ENCODE results near the gene ZFAND3.

The ZFAND3 gene

GRCh38 chr6:37993596-37993995, 174.1 kb downstream of the ZFAND3 start:
- H3K4me1 ChIP-seq (ENCODE audit: control insufficient read depth, insufficient read depth, low read length), result no peaks in the 10 kb centered on the region
- H3K36me3 ChIP-seq (ENCODE audit: control insufficient read depth, insufficient read depth, low read length), result no peaks in the 10 kb centered on the region
- H3K9me3 ChIP-seq (ENCODE audit: control insufficient read depth, insufficient read depth, low read length), result no peaks in the 10 kb centered on the region
- H3K4me3 ChIP-seq (ENCODE audit: low read length), result no peak overlapping the region
- DNase-seq (ENCODE audit: low read depth, low spot score), result no peak
- no CpG with 5 or more reads among the region's 5 CpGs for WGBS (ENCODE audit: insufficient coverage, insufficient read length)
- no peak overlapping the region for H3K27ac ChIP-seq (ENCODE audit: low read length)
- H3K27me3 ChIP-seq (ENCODE audit: control insufficient read depth, insufficient read depth, low read length), result no peaks in the 10 kb centered on the region

- Histone ChIP-seq H3K4me3 (ENCODE audit: low read length) (no peak overlapping the region), H3K36me3 (ENCODE audit: control insufficient read depth, insufficient read depth, low read length) (no peaks in the 10 kb centered on the region), H3K4me1 (ENCODE audit: control insufficient read depth, insufficient read depth, low read length) (no peaks in the 10 kb centered on the region), H3K27me3 (ENCODE audit: control insufficient read depth, insufficient read depth, low read length) (no peaks in the 10 kb centered on the region), H3K9me3 (ENCODE audit: control insufficient read depth, insufficient read depth, low read length) (no peaks in the 10 kb centered on the region), H3K27ac (ENCODE audit: low read length) (no peak overlapping the region)
- DNase-seq (ENCODE audit: low read depth, low spot score), result no peak
- no CpG with 5 or more reads among the region's 2 CpGs for WGBS (ENCODE audit: insufficient coverage, insufficient read length)
These were observed 174.7 kb downstream of the ZFAND3 start for GRCh38 chr6:37994223-37994622.

GRCh38 chr6:37998366-37998765, 178.8 kb downstream of the ZFAND3 start:
- H3K27ac ChIP-seq (ENCODE audit: low read length), result no peak overlapping the region
- no peak for DNase-seq (ENCODE audit: low read depth, low spot score)
- H3K9me3 ChIP-seq (ENCODE audit: control insufficient read depth, insufficient read depth, low read length), result no peaks in the 10 kb centered on the region
- H3K4me1 ChIP-seq (ENCODE audit: control insufficient read depth, insufficient read depth, low read length), result no peaks in the 10 kb centered on the region
- H3K36me3 ChIP-seq (ENCODE audit: control insufficient read depth, insufficient read depth, low read length), result no peaks in the 10 kb centered on the region
- no peaks in the 10 kb centered on the region for H3K27me3 ChIP-seq (ENCODE audit: control insufficient read depth, insufficient read depth, low read length)
- WGBS (ENCODE audit: insufficient coverage, insufficient read length), result no CpG with 5 or more reads among the region's 2 CpGs
- H3K4me3 ChIP-seq (ENCODE audit: low read length), result no peak overlapping the region

GRCh38 chr6:38001386-38001785, 181.9 kb downstream of the ZFAND3 start:
- no peaks in the 10 kb centered on the region for H3K27me3 ChIP-seq (ENCODE audit: control insufficient read depth, insufficient read depth, low read length)
- H3K4me3 ChIP-seq (ENCODE audit: low read length), result no peak overlapping the region
- no peak for DNase-seq (ENCODE audit: low read depth, low spot score)
- no peaks in the 10 kb centered on the region for H3K4me1 ChIP-seq (ENCODE audit: control insufficient read depth, insufficient read depth, low read length)
- H3K9me3 ChIP-seq (ENCODE audit: control insufficient read depth, insufficient read depth, low read length), result no peaks in the 10 kb centered on the region
- no peak overlapping the region for H3K27ac ChIP-seq (ENCODE audit: low read length)
- WGBS (ENCODE audit: insufficient coverage, insufficient read length), result no CpG with 5 or more reads among the region's 1 CpG
- no peaks in the 10 kb centered on the region for H3K36me3 ChIP-seq (ENCODE audit: control insufficient read depth, insufficient read depth, low read length)

GRCh38 chr6:38004908-38005307, 185.4 kb downstream of the ZFAND3 start:
- no CpG with 5 or more reads among the region's 2 CpGs for WGBS (ENCODE audit: insufficient coverage, insufficient read length)

GRCh38 chr6:38011937-38012336, 192.4 kb downstream of the ZFAND3 start:
- no peaks in the 10 kb centered on the region for H3K4me1 ChIP-seq (ENCODE audit: control insufficient read depth, insufficient read depth, low read length)
- WGBS (ENCODE audit: insufficient coverage, insufficient read length), result no CpG with 5 or more reads among the region's 5 CpGs
- H3K27me3 ChIP-seq (ENCODE audit: control insufficient read depth, insufficient read depth, low read length), result no peaks in the 10 kb centered on the region
- no peaks in the 10 kb centered on the region for H3K36me3 ChIP-seq (ENCODE audit: control insufficient read depth, insufficient read depth, low read length)
- H3K4me3 ChIP-seq (ENCODE audit: low read length), result no peak overlapping the region
- no peak for DNase-seq (ENCODE audit: low read depth, low spot score)
- H3K9me3 ChIP-seq (ENCODE audit: control insufficient read depth, insufficient read depth, low read length), result no peaks in the 10 kb centered on the region
- no peak overlapping the region for H3K27ac ChIP-seq (ENCODE audit: low read length)

More at GRCh38 chr6:38004908-38005307, 185.4 kb downstream of the ZFAND3 start:
- H3K27me3 ChIP-seq (ENCODE audit: control insufficient read depth, insufficient read depth, low read length), result no peaks in the 10 kb centered on the region
- no peaks in the 10 kb centered on the region for H3K9me3 ChIP-seq (ENCODE audit: control insufficient read depth, insufficient read depth, low read length)
- DNase-seq (ENCODE audit: low read depth, low spot score), result no peak
- no peak overlapping the region for H3K27ac ChIP-seq (ENCODE audit: low read length)
- no peak overlapping the region for H3K4me3 ChIP-seq (ENCODE audit: low read length)
- H3K4me1 ChIP-seq (ENCODE audit: control insufficient read depth, insufficient read depth, low read length), result no peaks in the 10 kb centered on the region
- H3K36me3 ChIP-seq (ENCODE audit: control insufficient read depth, insufficient read depth, low read length), result no peaks in the 10 kb centered on the region

GRCh38 chr6:38012573-38012972, 193.0 kb downstream of the ZFAND3 start:
- H3K9me3 ChIP-seq (ENCODE audit: control insufficient read depth, insufficient read depth, low read length), result no peaks in the 10 kb centered on the region
- H3K27ac ChIP-seq (ENCODE audit: low read length), result no peak overlapping the region
- WGBS (ENCODE audit: insufficient coverage, insufficient read length), result no CpG with 5 or more reads among the region's 5 CpGs
- no peaks in the 10 kb centered on the region for H3K27me3 ChIP-seq (ENCODE audit: control insufficient read depth, insufficient read depth, low read length)
- no peak for DNase-seq (ENCODE audit: low read depth, low spot score)
- no peaks in the 10 kb centered on the region for H3K36me3 ChIP-seq (ENCODE audit: control insufficient read depth, insufficient read depth, low read length)
- H3K4me3 ChIP-seq (ENCODE audit: low read length), result no peak overlapping the region
- H3K4me1 ChIP-seq (ENCODE audit: control insufficient read depth, insufficient read depth, low read length), result no peaks in the 10 kb centered on the region

GRCh38 chr6:38015341-38015740, 195.8 kb downstream of the ZFAND3 start:
- Histone ChIP-seq H3K36me3 (ENCODE audit: control insufficient read depth, insufficient read depth, low read length) (no peaks in the 10 kb centered on the region), H3K27me3 (ENCODE audit: control insufficient read depth, insufficient read depth, low read length) (no peaks in the 10 kb centered on the region), H3K4me3 (ENCODE audit: low read length) (no peak overlapping the region), H3K4me1 (ENCODE audit: control insufficient read depth, insufficient read depth, low read length) (no peaks in the 10 kb centered on the region), H3K9me3 (ENCODE audit: control insufficient read depth, insufficient read depth, low read length) (no peaks in the 10 kb centered on the region), H3K27ac (ENCODE audit: low read length) (no peak overlapping the region)
- no peak for DNase-seq (ENCODE audit: low read depth, low spot score)

- H3K4me3 ChIP-seq (ENCODE audit: low read length), result no peak overlapping the region
- no CpG with 5 or more reads among the region's 1 CpG for WGBS (ENCODE audit: insufficient coverage, insufficient read length)
- no peaks in the 10 kb centered on the region for H3K36me3 ChIP-seq (ENCODE audit: control insufficient read depth, insufficient read depth, low read length)
- no peaks in the 10 kb centered on the region for H3K27me3 ChIP-seq (ENCODE audit: control insufficient read depth, insufficient read depth, low read length)
- H3K27ac ChIP-seq (ENCODE audit: low read length), result no peak overlapping the region
- H3K4me1 ChIP-seq (ENCODE audit: control insufficient read depth, insufficient read depth, low read length), result no peaks in the 10 kb centered on the region
- H3K9me3 ChIP-seq (ENCODE audit: control insufficient read depth, insufficient read depth, low read length), result no peaks in the 10 kb centered on the region
- no peak for DNase-seq (ENCODE audit: low read depth, low spot score)
These were observed 197.3 kb downstream of the ZFAND3 start for GRCh38 chr6:38016824-38017223.

- Histone ChIP-seq H3K9me3 (ENCODE audit: control insufficient read depth, insufficient read depth, low read length) (no peaks in the 10 kb centered on the region), H3K4me1 (ENCODE audit: control insufficient read depth, insufficient read depth, low read length) (no peaks in the 10 kb centered on the region)
- no CpG with 5 or more reads among the region's 2 CpGs for WGBS (ENCODE audit: insufficient coverage, insufficient read length)
These were observed 199.2 kb downstream of the ZFAND3 start for GRCh38 chr6:38018755-38019165.

GRCh38 chr6:38020593-38020992, 201.1 kb downstream of the ZFAND3 start:
- H3K9me3 ChIP-seq (ENCODE audit: control insufficient read depth, insufficient read depth, low read length), result no peaks in the 10 kb centered on the region
- H3K36me3 ChIP-seq (ENCODE audit: control insufficient read depth, insufficient read depth, low read length), result no peaks in the 10 kb centered on the region
- H3K4me3 ChIP-seq (ENCODE audit: low read length), result no peak overlapping the region
- WGBS (ENCODE audit: insufficient coverage, insufficient read length), result no CpG with 5 or more reads among the region's 2 CpGs
- H3K27me3 ChIP-seq (ENCODE audit: control insufficient read depth, insufficient read depth, low read length), result no peaks in the 10 kb centered on the region
- no peaks in the 10 kb centered on the region for H3K4me1 ChIP-seq (ENCODE audit: control insufficient read depth, insufficient read depth, low read length)
- DNase-seq (ENCODE audit: low read depth, low spot score), result no peak
- H3K27ac ChIP-seq (ENCODE audit: low read length), result no peak overlapping the region

More at GRCh38 chr6:38018755-38019165, 199.2 kb downstream of the ZFAND3 start:
- no peaks in the 10 kb centered on the region for H3K36me3 ChIP-seq (ENCODE audit: control insufficient read depth, insufficient read depth, low read length)
- H3K4me3 ChIP-seq (ENCODE audit: low read length), result no peak overlapping the region
- no peak for DNase-seq (ENCODE audit: low read depth, low spot score)
- no peaks in the 10 kb centered on the region for H3K27me3 ChIP-seq (ENCODE audit: control insufficient read depth, insufficient read depth, low read length)
- no peak overlapping the region for H3K27ac ChIP-seq (ENCODE audit: low read length)

Data from iPS DF 6.9 (cell line).